Measurements from ENCODE around the gene MYO5C.
A peak's percentile ranks its signal among the peaks of the same experiment; 100 is the strongest.

MYO5C gene

DNA sequence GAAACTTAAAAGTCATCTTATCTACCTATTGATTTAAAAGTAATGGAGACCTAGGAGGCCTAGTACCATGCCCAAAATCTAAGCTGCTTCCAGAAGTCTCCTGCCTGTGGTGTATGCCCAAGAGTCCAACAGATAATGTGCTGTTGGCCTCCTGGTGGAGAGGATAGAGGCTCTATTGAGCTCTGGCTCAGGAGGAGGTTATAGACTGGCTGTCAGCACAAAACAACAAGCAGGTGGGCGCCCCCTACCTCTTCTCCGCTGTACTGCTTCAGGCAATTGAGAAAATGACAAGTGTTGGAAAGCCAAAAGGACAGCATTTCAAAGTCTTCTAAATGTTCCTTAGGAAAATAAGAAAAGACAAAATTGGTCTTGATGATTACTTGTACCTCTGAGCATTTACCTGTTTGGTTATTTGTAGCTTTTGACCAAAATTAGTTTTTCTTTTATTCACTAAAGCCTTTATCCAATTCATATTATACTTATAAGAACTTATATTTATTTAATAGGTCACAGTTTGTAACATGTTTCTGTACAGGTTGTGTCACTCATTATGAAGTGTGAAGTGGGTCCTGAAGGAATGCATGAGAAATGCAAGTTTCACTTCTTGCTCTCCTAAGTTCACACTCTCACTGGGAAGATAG is 87.2 kb downstream of the MYO5C start:
- DNase-seq (ENCODE audit: low read depth, low spot score): peak; percentile 24

DNA sequence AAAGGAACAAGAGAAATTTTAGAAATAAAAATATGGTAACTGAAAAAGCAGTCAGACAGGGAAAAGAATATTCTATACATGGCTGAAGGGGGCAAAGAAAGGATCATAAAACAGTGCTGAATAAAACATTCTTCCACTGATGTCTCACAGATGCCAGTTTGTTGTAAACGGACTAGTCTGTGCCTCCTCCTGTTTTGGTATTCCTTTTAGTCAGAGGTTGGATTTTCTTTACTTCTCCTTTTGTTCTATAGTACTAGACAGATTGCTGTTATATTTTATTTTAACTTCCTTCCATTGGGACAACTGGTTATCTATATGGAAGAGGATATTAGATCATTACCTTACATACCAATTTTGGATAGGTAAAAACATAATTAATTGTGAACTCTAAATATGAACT is 88.4 kb downstream of the MYO5C start:
- no peak for DNase-seq (ENCODE audit: low read depth, low spot score)

- DNase-seq (ENCODE audit: low read depth, low spot score): no peak
These were observed 89.2 kb downstream of the MYO5C start for GRCh38 chr15:52206446-52206845.

- no peak for DNase-seq (ENCODE audit: low read depth, low spot score)
These were observed 90.9 kb downstream of the MYO5C start for GRCh38 chr15:52204657-52205056.

DNA sequence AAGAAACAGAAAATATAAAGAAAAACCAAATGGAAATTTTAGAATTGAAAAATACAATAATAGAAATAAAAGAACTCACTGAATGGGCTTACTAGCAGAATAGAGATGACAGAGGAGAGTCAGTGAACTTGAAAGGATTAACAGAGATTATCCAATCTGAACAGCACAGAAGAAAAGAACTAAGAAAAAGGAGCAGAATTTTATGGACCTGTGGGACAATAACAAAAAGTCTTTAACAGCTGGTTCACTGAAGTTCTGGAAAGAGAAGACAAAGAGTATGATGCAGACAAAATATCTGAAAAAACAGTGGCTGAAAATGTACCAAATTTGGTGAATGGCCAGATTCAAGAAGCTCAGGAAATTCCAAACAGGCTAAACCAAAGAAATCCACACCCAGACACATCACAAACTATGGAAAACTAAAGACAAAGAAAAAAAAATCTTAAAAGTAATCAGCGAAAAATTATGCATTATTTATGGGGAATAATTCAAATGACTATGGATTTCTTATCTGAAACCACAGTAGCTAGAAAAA is 94.7 kb downstream of the MYO5C start:
- no peak for DNase-seq (ENCODE audit: low read depth, low spot score)

GRCh38 chr15:52199271-52199670 is 96.3 kb downstream of the MYO5C start:
- no peak for DNase-seq (ENCODE audit: low read depth, low spot score)

DNA sequence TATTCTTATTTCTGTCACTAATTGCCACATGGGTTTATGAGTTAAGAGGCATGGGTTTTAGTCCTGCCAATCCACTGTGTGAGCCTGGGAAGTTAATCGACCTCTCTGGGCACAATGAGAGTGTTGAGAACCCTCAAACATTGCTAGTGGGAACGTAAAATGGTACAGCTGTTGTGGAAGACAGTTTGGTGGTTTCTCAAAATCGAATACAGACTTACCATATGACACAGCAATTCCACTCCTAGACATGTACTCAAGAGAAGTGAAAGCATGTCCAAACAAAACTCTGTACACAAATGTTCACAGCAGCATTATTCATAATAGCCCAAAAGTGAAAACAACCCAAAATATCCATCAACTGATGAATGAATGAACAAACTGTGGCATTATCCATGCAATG is 98.7 kb downstream of the MYO5C start:
- DNase-seq (ENCODE audit: low read depth, low spot score): no peak

GRCh38 chr15:52193791-52194190 is 101.8 kb downstream of the MYO5C start:
- DNase-seq (ENCODE audit: low read depth, low spot score): no peak

GRCh38 chr15:52193321-52193720 is 102.3 kb downstream of the MYO5C start:
- DNase-seq (ENCODE audit: low read depth, low spot score): no peak

DNA sequence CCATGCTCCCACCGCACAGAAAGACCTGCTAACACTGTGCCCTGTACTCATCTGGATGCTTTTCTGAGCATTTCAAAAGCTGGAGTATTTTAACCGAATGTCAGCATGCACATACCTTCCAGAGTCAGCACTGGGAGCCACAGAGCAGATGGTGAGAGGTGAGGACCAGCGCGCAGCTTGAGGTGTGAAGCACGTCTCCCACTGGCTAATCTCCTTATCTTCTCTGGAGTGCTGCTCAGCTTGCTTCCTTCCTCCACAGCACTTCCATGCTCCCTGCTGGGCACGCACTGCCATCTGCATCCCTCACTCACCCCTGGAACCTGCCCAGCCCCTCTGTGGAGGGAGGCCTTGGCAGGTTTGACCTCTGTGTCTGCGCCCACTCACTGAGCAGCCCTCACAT is 104.4 kb downstream of the MYO5C start, which contains the start of gene GNB5:
TSS of gene GNB5 (minus strand) at position 186 of the 400 bp plus-strand sequence. CDS start 6,716 bp downstream, outside the sequence.
- no peak for DNase-seq (ENCODE audit: low read depth, low spot score)

DNA sequence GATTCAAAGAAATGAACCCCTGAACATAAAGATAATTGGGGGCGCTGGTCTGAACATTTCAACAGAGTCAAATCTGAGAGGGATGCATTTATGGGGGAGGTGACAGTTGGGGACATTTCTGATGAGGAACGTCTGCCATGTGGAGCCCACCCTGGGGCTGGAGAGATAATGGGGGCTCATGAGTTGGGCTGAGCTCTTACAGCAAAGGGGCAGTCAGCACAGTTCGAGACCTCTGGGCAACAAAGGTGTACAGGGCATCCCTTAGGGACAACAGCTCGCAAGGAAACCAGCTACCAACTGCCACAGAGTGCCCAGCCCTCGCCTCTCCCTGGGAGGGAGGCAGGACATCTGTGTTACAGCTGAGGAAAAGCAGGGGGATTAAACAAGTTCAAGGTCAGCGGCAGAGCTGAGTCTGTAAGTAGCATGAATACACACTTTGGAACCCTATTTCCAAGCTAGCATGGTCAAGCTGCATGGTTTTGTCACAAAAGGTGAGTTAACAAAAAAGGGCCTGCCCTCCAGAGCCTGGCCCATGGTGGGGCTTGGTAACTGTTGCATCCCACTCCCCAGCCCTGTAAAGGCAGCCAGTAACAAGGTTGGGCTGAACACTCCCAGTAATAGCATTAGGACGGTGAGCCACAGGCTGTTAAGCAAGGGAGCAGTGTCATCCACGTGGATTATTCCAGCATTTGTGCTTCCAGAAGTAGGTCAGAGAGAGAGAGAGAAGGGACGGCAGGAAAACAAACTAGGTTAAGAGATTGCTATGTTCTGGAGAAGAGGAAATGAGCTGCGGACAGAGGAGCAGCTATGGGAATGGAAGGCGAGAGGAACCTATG is 108.7 kb downstream of the MYO5C start:
- no peak for DNase-seq (ENCODE audit: low read depth, low spot score)

DNA sequence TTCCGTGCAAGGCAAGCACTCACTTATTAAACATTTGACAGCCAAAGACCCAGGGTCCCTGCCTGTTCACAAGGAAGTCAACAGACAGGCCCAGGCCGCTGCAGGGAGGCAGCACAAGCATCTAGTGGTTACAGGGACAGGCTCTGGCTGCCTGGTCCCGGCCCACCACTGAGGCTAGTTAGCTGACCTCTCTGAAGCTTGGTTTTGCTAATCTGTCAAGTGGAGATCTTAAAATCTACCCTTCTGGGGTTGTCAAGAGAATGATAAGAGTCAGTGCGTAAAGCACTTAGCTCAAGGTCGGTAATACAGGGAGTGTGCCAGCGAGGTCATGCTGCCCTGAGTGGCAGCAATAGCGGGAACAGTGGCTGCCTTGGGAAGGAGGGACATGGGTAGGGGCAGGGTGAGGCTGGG is 110.4 kb downstream of the MYO5C start:
- no peak for DNase-seq (ENCODE audit: low read depth, low spot score)

DNA sequence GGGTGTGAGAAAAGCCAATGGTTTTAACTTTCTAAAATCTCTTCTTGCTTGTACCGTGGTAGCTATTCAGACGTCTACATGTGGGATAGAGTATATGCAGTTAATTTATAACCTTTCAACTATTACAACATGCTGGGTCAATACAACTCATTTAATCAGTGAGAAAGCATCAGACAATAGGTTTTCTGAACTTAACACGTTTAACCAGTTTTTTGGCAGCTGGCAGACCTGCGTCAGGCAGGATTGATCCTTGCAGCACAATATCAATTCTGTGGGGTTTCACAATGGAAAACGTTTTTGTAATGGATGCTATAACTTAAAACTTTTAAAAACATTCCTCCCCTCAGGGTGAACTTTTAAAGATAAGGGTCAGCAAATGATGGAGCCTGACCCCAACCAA is 110.9 kb downstream of the MYO5C start:
- DNase-seq (ENCODE audit: low read depth, low spot score): no peak

DNA sequence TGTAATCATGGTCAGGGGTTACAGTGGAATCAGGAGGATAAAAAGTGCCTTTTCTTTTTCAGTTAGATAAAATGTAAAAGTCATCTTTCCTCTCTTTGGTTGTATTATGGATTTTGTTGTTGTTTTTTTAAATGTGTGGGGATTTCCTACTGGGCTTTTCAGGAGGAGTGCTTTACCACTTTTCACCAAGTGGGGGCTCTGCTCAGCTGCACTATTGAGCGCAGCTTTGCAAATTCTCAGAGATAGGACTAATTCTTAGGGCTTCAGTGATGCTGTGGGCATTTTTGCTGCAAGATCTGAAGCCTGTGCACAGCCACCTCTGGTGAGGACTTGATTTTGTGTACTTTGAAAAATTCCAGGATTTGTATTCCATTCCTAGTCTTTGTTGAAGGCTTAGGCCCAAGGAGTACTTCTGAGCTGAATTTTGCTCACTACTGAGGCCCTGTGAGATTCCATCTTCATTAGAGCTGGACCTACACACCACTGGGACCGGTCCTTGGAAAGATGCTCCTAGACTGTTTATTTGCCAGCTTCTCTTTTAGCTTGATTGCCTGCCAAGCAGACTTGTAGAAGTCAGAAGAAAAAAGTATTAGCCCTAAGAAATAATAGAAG is 111.9 kb downstream of the MYO5C start:
- no peak for DNase-seq (ENCODE audit: low read depth, low spot score)

- no peak for DNase-seq (ENCODE audit: low read depth, low spot score)
These were observed 113.4 kb downstream of the MYO5C start for GRCh38 chr15:52181938-52182780.

- DNase-seq (ENCODE audit: low read depth, low spot score): no peak
These were observed 114.7 kb downstream of the MYO5C start for GRCh38 chr15:52180851-52181450.

- DNase-seq (ENCODE audit: low read depth, low spot score): no peak
These were observed 115.3 kb downstream of the MYO5C start for GRCh38 chr15:52180196-52180835.

DNA sequence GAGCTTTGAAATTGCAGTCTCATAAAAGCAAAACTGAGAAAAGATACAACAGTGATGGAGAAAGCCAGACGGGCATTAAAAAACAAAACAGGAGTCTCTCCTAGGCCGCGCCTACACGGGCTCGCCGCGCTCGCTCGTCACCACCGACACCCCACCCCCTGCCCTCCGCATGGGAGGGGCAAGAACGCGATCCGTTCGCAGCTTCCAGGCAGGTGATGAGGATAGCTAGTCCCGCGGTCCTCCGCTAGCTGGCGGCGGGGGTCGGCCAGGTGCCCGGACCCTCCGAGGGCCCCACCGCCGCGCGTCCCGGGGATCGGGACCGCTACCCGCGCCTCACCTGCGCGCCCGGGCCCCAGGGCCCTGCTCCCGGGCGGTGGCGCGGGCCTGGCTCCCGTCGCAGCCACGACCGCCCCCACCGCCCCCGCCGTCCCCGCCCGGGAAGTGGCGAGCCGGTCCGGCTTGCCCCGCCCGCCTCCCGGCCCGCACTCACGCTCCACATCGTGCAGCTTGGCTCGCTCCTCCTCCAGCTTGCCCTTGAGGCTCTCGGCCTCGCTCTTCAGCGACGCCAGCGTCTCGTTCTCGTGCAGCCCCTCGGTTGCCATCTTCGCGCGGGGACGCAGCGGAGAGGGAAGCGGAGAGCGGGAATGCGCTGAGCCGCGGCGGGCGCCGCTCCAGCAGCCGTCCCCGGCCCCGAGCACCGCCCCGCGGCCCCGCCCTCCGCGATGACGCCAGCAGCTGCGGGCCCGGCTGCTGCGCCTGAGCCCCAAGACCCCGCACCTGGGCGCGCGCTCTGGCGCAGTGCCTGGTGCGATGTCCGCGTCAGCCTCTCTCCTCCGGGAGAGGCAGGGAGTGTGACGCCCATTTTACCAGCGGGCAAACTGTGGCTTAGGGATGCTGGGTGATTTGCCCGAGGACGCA is 116.1 kb downstream of the MYO5C start:
- no peak for DNase-seq (ENCODE audit: low read depth, low spot score)

GRCh38 chr15:52178765-52179164 is 116.8 kb downstream of the MYO5C start:
- no peak for DNase-seq (ENCODE audit: low read depth, low spot score)
